HL-60 (cell line): ENCODE measurements around the gene LRIT1.

Experiments
- DNase-seq, 2 experiments: peaks; one replicate each; pipeline ENCODE4 v3.0.0-alpha.2; 2010 to 2020; ENCODE audit warnings: low read depth in 1 of 2, low spot score in 1 of 2
- H3K27ac ChIP-seq: fragments of 250-450 bp; sonication (Bioruptor Pico); replicated peaks from 2 replicates; pipeline ENCODE4 v1.5.1; 2020; ENCODE audit warnings: mild to moderate bottlenecking, moderate library complexity
- H3K27me3 ChIP-seq: fragments of 250-450 bp; sonication (Bioruptor Pico); 2 replicates; pipeline ENCODE4 v1.5.1; 2021; ENCODE audit warnings: mild to moderate bottlenecking, moderate library complexity; ENCODE audit not compliant: insufficient read depth, poor library complexity, severe bottlenecking
- H3K4me3 ChIP-seq: replicated peaks from 2 replicates; pipeline ENCODE4 v1.5.1; 2011; ENCODE audit warnings: mild to moderate bottlenecking, control low read depth, low read length; ENCODE audit not compliant: insufficient read depth
- CTCF ChIP-seq: IDR thresholded peaks from one replicate; pipeline ENCODE4 v1.5.1; 2011; ENCODE audit warnings: low read length, control low read depth, inconsistent platforms; ENCODE audit not compliant: insufficient read depth
- GABPA ChIP-seq: IDR thresholded peaks from 2 replicates; pipeline ENCODE4 v1.6.1; 2012; ENCODE audit warnings: low read depth
- POLR2AphosphoS5 ChIP-seq: IDR thresholded peaks from 2 replicates; pipeline ENCODE4 v1.6.1; 2012; ENCODE audit warnings: low read depth
- REST ChIP-seq: IDR thresholded peaks from 2 replicates; pipeline ENCODE4 v1.6.1; 2012; ENCODE audit warnings: low read depth; ENCODE audit not compliant: insufficient replicate concordance
- SPI1 ChIP-seq: IDR thresholded peaks from 2 replicates; pipeline ENCODE4 v1.6.1; 2012; ENCODE audit warnings: low read depth, mild to moderate bottlenecking, borderline replicate concordance

Gene LRIT1

GRCh38 chr10:84208023-84208422 is 33.3 kb downstream of the LRIT1 start:
- no peak overlapping the region for H3K27ac ChIP-seq
- no peak for DNase-seq
- no peak overlapping the region for H3K4me3 ChIP-seq
- peaks cover 2% of the 10 kb centered on the region for H3K27me3 ChIP-seq
- TF ChIP-seq GABPA (no peak), REST (no peak), CTCF (no peak), SPI1 (no peak), POLR2AphosphoS5 (no peak)

- TF ChIP-seq SPI1 (no peak), REST (no peak), GABPA (no peak)
- H3K27ac ChIP-seq = no peak overlapping the region
- DNase-seq = no peak
- no peak overlapping the region for H3K4me3 ChIP-seq
- H3K27me3 ChIP-seq = peaks cover 2% of the 10 kb centered on the region
Observed at GRCh38 chr10:84205853-84206525, 35.4 kb downstream of the LRIT1 start.

GRCh38 chr10:84205049-84205852 is 36.1 kb downstream of the LRIT1 start:
- Histone ChIP-seq H3K27me3 (peaks cover 2% of the 10 kb centered on the region), H3K27ac (no peak overlapping the region), H3K4me3 (no peak overlapping the region)
- TF ChIP-seq CTCF = peak; percentile 91
- 0 out of 2 replicates have a peak, but pooled peaks have one; percentile 1 for TF ChIP-seq SPI1
- no peak for TF ChIP-seq POLR2AphosphoS5
- peak; percentile 31 to 70 for DNase-seq

- Histone ChIP-seq H3K27ac (no peak overlapping the region), H3K4me3 (no peak overlapping the region), H3K27me3 (peaks cover under 1% of the 10 kb centered on the region)
- DNase-seq = no peak
- TF ChIP-seq POLR2AphosphoS5 (no peak), GABPA (no peak), REST (no peak), CTCF (no peak)
Observed at GRCh38 chr10:84204610-84205009, 36.7 kb downstream of the LRIT1 start.
